Muscle layer of duodenum (tissue), 2 donors: ENCODE results near the gene SFI1.
"Not testable (repeated sequence)": the region's sequence is repeated elsewhere in the genome, so short reads cannot be mapped to it uniquely, and the experiment has no call there.

ENCODE experiments used
- H3K27ac ChIP-seq: one replicate; pipeline ENCODE4 v1.7.0; 2013; ENCODE audit warnings: mild to moderate bottlenecking, low read length
- H3K27me3 ChIP-seq: one replicate; pipeline ENCODE4 v1.7.0; 2013; ENCODE audit warnings: low read depth, mild to moderate bottlenecking, control low read depth, low read length
- H3K36me3 ChIP-seq, 2 donors: one replicate each; pipeline ENCODE4 v1.7.0; 2013; ENCODE audit warnings: low read length in 2 of 2, control low read depth in 1 of 2, mild to moderate bottlenecking in 1 of 2; ENCODE audit not compliant: insufficient read depth in 2 of 2, control insufficient read depth in 1 of 2
- H3K4me1 ChIP-seq, 2 donors: one replicate each; pipeline ENCODE4 v1.7.0; 2013; ENCODE audit warnings: low read length in 2 of 2, mild to moderate bottlenecking in 2 of 2, control low read depth in 1 of 2, moderate library complexity in 1 of 2; ENCODE audit not compliant: insufficient read depth in 2 of 2, control insufficient read depth in 1 of 2
- H3K4me3 ChIP-seq, 2 donors: one replicate each; pipeline ENCODE4 v1.7.0; 2013; ENCODE audit warnings: low read length in 2 of 2, low read depth in 1 of 2, mild to moderate bottlenecking in 1 of 2
- H3K9me3 ChIP-seq, 2 donors: one replicate each; pipeline ENCODE4 v1.7.0; 2013; ENCODE audit warnings: low read length in 2 of 2, control low read depth in 1 of 2, mild to moderate bottlenecking in 1 of 2; ENCODE audit not compliant: control insufficient read depth in 1 of 2
- donor health status: healthy.

SFI1 gene

GRCh38 chr22:31493355-31493754 is 3.0 kb upstream of the SFI1 start:
- H3K9me3 ChIP-seq, H3K4me3 ChIP-seq, H3K27ac ChIP-seq, H3K36me3 ChIP-seq, H3K27me3 ChIP-seq: not testable (repeated sequence)
- H3K4me1 ChIP-seq: peaks cover 14 to 17% of the 10 kb centered on the region in 2 donors

- H3K36me3 ChIP-seq: peaks cover 0 to 1% of the 10 kb centered on the region in 2 donors
- peak overlapping the region; percentile 73 to 88 for H3K4me3 ChIP-seq
- no peaks in the 10 kb centered on the region for H3K27me3 ChIP-seq
- peaks cover 13 to 14% of the 10 kb centered on the region in 2 donors for H3K4me1 ChIP-seq
- no peaks in the 10 kb centered on the region for H3K9me3 ChIP-seq
- H3K27ac ChIP-seq: peak overlapping the region; percentile 62
These were observed 993 bp upstream of the SFI1 start for GRCh38 chr22:31495343-31495742.

GRCh38 chr22:31496735-31497146 is 405 bp downstream of the SFI1 start:
- peak overlapping the region; percentile 62 for H3K27ac ChIP-seq
- peaks cover 4 to 5% of the 10 kb centered on the region in 2 donors for H3K4me1 ChIP-seq
- H3K4me3 ChIP-seq: peak overlapping the region; percentile 73 to 88
- H3K36me3 ChIP-seq: no peaks in the 10 kb centered on the region
- no peaks in the 10 kb centered on the region for H3K27me3 ChIP-seq
- no peaks in the 10 kb centered on the region for H3K9me3 ChIP-seq

GRCh38 chr22:31497148-31497938 is 1.0 kb downstream of the SFI1 start:
- Histone ChIP-seq H3K4me3 (peak overlapping the region; percentile 73 to 88), H3K9me3 (no peaks in the 10 kb centered on the region), H3K27ac (peak overlapping the region; percentile 51), H3K36me3 (no peaks in the 10 kb centered on the region), H3K27me3 (no peaks in the 10 kb centered on the region), H3K4me1 (peaks cover 4 to 5% of the 10 kb centered on the region in 2 donors)

- no peaks in the 10 kb centered on the region for H3K27me3 ChIP-seq
- H3K27ac ChIP-seq: no peak overlapping the region
- peaks cover 0 to 4% of the 10 kb centered on the region in 2 donors for H3K4me1 ChIP-seq
- no peak overlapping the region for H3K4me3 ChIP-seq
- no peaks in the 10 kb centered on the region for H3K9me3 ChIP-seq
- no peaks in the 10 kb centered on the region for H3K36me3 ChIP-seq
These were observed 5.4 kb downstream of the SFI1 start for GRCh38 chr22:31501738-31502137.

- Histone ChIP-seq H3K9me3 (no peaks in the 10 kb centered on the region), H3K36me3 (no peaks in the 10 kb centered on the region), H3K4me3 (no peak overlapping the region), H3K27me3 (no peaks in the 10 kb centered on the region), H3K4me1 (no peaks in the 10 kb centered on the region), H3K27ac (no peak overlapping the region)
These were observed 7.1 kb downstream of the SFI1 start for GRCh38 chr22:31503211-31503964.

GRCh38 chr22:31504282-31504681 is 7.9 kb downstream of the SFI1 start:
- H3K27ac ChIP-seq: no peak overlapping the region
- no peaks in the 10 kb centered on the region for H3K27me3 ChIP-seq
- H3K9me3 ChIP-seq: no peaks in the 10 kb centered on the region
- no peak overlapping the region for H3K4me3 ChIP-seq
- H3K36me3 ChIP-seq: peaks cover 0 to 7% of the 10 kb centered on the region in 2 donors
- H3K4me1 ChIP-seq: no peaks in the 10 kb centered on the region

GRCh38 chr22:31507517-31507916 is 11.2 kb downstream of the SFI1 start:
- not testable (repeated sequence) for H3K36me3 ChIP-seq, H3K4me3 ChIP-seq, H3K9me3 ChIP-seq, H3K4me1 ChIP-seq, H3K27me3 ChIP-seq, H3K27ac ChIP-seq

- no peaks in the 10 kb centered on the region for H3K27me3 ChIP-seq
- no peak overlapping the region for H3K4me3 ChIP-seq
- no peaks in the 10 kb centered on the region for H3K9me3 ChIP-seq
- peaks cover 0 to 7% of the 10 kb centered on the region in 2 donors for H3K36me3 ChIP-seq
- H3K27ac ChIP-seq: no peak overlapping the region
- H3K4me1 ChIP-seq: no peaks in the 10 kb centered on the region
These were observed 12.2 kb downstream of the SFI1 start for GRCh38 chr22:31508536-31508935.

GRCh38 chr22:31509061-31509762 is 12.9 kb downstream of the SFI1 start:
- Histone ChIP-seq H3K36me3 (peaks cover 0 to 7% of the 10 kb centered on the region in 2 donors), H3K27ac (no peak overlapping the region), H3K4me1 (no peaks in the 10 kb centered on the region), H3K9me3 (no peaks in the 10 kb centered on the region), H3K27me3 (no peaks in the 10 kb centered on the region), H3K4me3 (no peak overlapping the region)

GRCh38 chr22:31520051-31520450 is 23.7 kb downstream of the SFI1 start:
- Histone ChIP-seq H3K27ac (no peak overlapping the region), H3K36me3 (no peaks in the 10 kb centered on the region), H3K9me3 (no peaks in the 10 kb centered on the region), H3K4me1 (no peaks in the 10 kb centered on the region), H3K27me3 (no peaks in the 10 kb centered on the region), H3K4me3 (no peak overlapping the region)
